Cardiac fibroblast (primary cell): Measurements from ENCODE around the gene CHRNA4.

Experiments
- DNase-seq, 2 donors: peaks; one replicate each; pipeline versions ENCODE4 v3.0.0 to v3.0.0-alpha.2; 2010; ENCODE audit warnings: low read depth in 2 of 2
- H3K4me3 ChIP-seq, 2 donors: replicated peaks in 1 of 2; 1 replicate in 1 of 2; 2 replicates in 1 of 2; pipeline ENCODE4 v1.5.1; 2011; ENCODE audit warnings: low read depth in 2 of 2, low read length in 2 of 2, mild to moderate bottlenecking in 2 of 2, moderate library complexity in 1 of 2
- TF ChIP-seq, protein P1 (sequence below): IDR thresholded peaks from one replicate; pipeline ENCODE4 v1.5.1; 2011; ENCODE audit warnings: low read depth, mild to moderate bottlenecking, low read length, inconsistent platforms

Gene CHRNA4

DNA sequence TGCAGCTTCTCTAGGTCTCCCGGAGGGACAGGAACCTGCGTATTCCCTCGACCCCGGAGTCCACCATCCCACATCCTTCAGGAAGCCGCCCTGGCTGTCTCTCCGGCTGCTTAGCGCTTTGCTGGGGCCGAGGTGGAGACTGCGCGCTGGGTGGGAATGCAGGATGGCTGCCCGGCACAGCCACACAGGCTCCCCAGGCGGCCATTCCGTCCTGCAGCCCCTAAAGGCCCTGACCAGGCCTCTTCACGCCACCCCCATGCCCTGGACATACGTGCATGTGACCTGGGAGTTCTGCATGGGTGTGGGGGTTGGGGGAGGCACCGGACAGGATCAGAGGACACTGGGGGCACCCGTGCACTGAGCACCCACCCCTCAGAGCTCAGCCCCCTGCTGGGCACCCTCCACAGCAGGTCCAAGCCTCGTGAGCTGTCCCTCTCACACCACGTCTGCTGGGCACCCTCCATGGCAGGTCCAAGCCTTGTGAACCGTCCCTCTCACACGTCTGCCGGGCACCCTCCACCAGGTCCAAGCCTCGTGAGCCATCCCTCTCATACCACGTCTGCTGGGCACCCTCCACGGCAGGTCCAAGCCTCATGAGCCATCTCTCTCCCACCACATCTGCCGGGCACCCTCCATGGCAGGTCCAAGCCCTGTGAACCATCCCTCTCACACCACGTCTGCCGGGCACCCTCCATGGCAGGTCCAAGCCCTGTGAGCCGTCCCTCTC is 40.4 kb upstream of the CHRNA4 start:
- no peak overlapping the region for H3K4me3 ChIP-seq
- TF ChIP-seq, protein P1, sequence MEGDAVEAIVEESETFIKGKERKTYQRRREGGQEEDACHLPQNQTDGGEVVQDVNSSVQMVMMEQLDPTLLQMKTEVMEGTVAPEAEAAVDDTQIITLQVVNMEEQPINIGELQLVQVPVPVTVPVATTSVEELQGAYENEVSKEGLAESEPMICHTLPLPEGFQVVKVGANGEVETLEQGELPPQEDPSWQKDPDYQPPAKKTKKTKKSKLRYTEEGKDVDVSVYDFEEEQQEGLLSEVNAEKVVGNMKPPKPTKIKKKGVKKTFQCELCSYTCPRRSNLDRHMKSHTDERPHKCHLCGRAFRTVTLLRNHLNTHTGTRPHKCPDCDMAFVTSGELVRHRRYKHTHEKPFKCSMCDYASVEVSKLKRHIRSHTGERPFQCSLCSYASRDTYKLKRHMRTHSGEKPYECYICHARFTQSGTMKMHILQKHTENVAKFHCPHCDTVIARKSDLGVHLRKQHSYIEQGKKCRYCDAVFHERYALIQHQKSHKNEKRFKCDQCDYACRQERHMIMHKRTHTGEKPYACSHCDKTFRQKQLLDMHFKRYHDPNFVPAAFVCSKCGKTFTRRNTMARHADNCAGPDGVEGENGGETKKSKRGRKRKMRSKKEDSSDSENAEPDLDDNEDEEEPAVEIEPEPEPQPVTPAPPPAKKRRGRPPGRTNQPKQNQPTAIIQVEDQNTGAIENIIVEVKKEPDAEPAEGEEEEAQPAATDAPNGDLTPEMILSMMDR: no peak
- no peak for DNase-seq

DNA sequence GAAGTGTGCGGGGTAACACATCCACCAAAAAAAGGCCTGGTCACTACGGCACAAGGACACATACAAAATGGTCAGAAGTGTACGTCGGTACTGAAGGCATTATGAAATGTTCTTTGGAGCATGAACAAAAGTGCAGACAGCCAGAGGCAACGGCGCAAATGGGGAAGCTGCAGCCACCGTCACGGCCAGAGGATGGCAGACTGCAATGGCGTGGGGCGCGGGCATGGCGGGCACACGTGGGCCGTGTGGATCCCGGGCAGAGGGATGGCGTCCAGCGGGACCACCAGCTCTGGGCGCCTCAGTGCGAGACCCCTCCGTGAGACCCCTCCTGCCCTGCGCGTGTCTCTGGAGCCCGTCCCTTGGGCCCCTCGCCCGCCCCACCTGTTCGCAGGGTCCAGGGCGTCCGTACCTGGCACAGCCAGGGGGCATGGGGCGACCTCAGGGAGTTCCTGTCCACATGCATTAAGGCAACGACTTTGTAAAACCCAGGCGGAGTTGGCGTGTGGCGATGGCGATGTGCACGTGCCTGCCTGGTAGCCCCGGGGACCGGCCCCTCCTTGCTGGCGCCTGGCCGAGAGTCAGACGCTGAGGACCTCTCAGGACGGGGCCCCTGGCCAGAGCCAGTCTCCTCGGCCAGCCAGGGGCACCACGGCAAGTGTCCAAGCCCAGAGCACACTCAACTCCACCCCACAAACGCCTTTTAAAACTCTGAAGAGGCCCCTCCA is 39.5 kb upstream of the CHRNA4 start:
- no peak for DNase-seq
- H3K4me3 ChIP-seq: no peak overlapping the region
- TF ChIP-seq, protein P1: no peak

GRCh38 chr20:63399596-63400375 is 38.6 kb upstream of the CHRNA4 start:
- no peak overlapping the region for H3K4me3 ChIP-seq
- no peak for DNase-seq
- TF ChIP-seq, protein P1: no peak

DNA sequence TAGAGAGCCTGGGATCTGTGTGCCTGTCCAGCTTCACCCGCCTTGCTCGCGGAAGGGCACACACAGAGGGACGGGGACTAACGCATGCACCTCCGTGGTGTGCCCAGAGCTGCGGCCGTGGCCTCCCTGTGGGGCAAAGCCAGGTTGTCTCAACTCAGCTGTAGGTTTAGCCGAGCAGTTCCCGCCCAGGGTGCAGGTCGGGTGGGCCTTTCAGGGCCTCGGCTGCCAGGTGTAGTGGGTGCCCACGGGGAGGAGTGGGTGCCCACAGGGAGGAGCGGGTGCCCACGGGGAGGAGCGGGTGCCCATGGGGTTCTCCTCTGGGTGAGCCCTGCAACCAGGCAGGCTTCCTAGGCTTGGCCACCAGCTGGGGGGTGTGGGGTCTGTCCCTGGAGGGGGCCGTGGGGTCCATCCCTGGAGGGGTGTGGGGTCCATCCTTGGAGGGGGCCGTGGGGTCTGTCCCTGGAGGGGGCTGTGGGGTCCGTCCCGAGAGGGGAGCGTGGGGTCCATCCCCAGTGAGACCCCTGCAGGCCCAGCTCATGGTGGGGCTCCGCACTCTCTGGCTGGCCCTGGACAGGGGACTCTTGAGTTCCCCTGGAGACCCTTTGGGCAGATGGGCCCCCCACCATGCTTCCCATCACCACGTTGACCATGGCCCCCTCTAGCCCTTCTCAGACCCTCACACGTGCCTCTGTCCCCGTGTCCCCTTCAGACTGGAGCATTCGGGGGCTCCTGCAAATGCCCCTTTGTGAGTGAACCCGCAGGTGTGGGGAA is 37.8 kb upstream of the CHRNA4 start:
- TF ChIP-seq, protein P1: no peak
- no peak overlapping the region for H3K4me3 ChIP-seq
- no peak for DNase-seq

DNA sequence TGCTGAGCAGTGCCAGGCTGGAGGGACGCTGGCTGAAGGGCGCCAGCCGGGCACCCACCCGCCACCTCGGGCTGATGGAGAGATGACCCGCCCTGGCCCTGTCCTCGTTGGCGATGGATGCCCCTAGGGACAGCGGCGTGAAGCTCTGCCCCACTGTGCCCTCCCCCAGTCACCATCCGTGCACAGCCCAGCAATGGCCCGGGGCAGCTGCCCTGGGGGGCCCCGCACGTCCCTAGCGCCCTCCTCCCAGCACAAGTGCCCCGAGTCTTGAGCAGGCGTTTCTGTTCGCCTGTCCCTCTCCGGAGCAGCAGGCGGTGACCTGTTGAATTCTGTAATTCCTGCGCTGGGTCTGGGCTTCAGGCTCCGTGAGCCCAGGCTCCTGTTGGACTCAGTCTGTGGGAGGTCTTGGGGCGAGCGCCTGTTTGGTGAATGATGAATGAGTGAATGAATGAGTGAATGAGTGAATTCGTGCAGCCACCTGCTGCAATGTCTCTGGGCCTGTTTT is 36.8 kb upstream of the CHRNA4 start:
- DNase-seq: no peak
- no peak overlapping the region for H3K4me3 ChIP-seq
- TF ChIP-seq, protein P1: no peak
